OCI-LY7 (cell line): ENCODE results near the gene PLD4. TPM values are rescaled to one million over a fixed set of nuclear protein-coding genes. Genes with fewer than 3 reads are reported as not detected.
"Not testable (repeated sequence)": the region's sequence is repeated elsewhere in the genome, so short reads cannot be mapped to it uniquely, and the experiment has no call there.

Source experiments
- BruUV-seq: library from RNA; stranded (reverse); fragments of 400-500 nt; replicated peaks from 2 replicates; lab custom pipeline; 2021; lab: Mats Ljungman, UMichigan
- CTCF ChIA-PET: fragments of 300-600 bp; sonication (Branson Sonifier 250); formaldehyde crosslinking; loops from one replicate; lab custom pipeline; 2022; ENCODE audit warnings: antibody characterized with exemption; ENCODE audit not compliant: unreplicated experiment; lab: Charles Lee
- POLR2A ChIA-PET: fragments of 300-600 bp; sonication (Branson Sonifier 250); formaldehyde crosslinking; loops from one replicate; lab custom pipeline; 2022; ENCODE audit warnings: antibody characterized with exemption; lab: Charles Lee
- DNase-seq: peaks from one replicate; pipeline ENCODE4 v3.0.0-alpha.2; 2015; ENCODE audit warnings: low spot score
- H2AFZ ChIP-seq: fragments of 200-600 bp; sonication (generic), shearing (Covaris generic); 2 replicates; pipeline ENCODE4 v1.6.1; 2014; ENCODE audit warnings: mild to moderate bottlenecking, antibody characterized with exemption, low read length, moderate library complexity
- H3K27ac ChIP-seq: fragments of 200-600 bp; sonication (generic); 2 replicates; pipeline ENCODE4 v1.5.1; 2014; ENCODE audit warnings: mixed run types, low read depth, mild to moderate bottlenecking, moderate library complexity, low read length, inconsistent platforms; ENCODE audit not compliant: poor library complexity, severe bottlenecking
- H3K36me3 ChIP-seq: fragments of 200-600 bp; sonication (generic); 2 replicates; pipeline ENCODE4 v1.6.1; 2014; ENCODE audit warnings: mild to moderate bottlenecking, antibody characterized with exemption, low read length, moderate library complexity, mixed read lengths; ENCODE audit not compliant: insufficient read depth
- H3K4me1 ChIP-seq: fragments of 200-600 bp; sonication (generic); 2 replicates; pipeline ENCODE4 v1.5.1; 2014; ENCODE audit warnings: mild to moderate bottlenecking, low read length; ENCODE audit not compliant: insufficient read depth, poor library complexity, severe bottlenecking
- H3K4me2 ChIP-seq: fragments of 200-600 bp; sonication (generic); 2 replicates; pipeline ENCODE4 v1.6.1; 2014; ENCODE audit warnings: mild to moderate bottlenecking, low read length
- H3K4me3 ChIP-seq: fragments of 200-600 bp; sonication (generic); 2 replicates; pipeline ENCODE4 v1.5.1; 2014; ENCODE audit warnings: mild to moderate bottlenecking, low read depth, low read length; ENCODE audit not compliant: poor library complexity, severe bottlenecking
- H3K79me2 ChIP-seq: fragments of 200-600 bp; sonication (generic); 2 replicates; pipeline ENCODE4 v1.6.1; 2016; ENCODE audit warnings: low read depth, mild to moderate bottlenecking, low read length, moderate library complexity, mixed read lengths; ENCODE audit not compliant: insufficient read depth
- H3K9me2 ChIP-seq: fragments of 200-600 bp; sonication (generic); 2 replicates; pipeline ENCODE4 v1.6.1; 2016; ENCODE audit warnings: mild to moderate bottlenecking, low read length, mixed read lengths; ENCODE audit not compliant: insufficient read depth
- H3K9me3 ChIP-seq: fragments of 200-600 bp; sonication (generic); 2 replicates; pipeline ENCODE4 v1.6.1; 2014; ENCODE audit warnings: mild to moderate bottlenecking, mixed run types, low read length, mixed read lengths
- H4K20me1 ChIP-seq: fragments of 200-600 bp; sonication (generic); 2 replicates; pipeline ENCODE4 v1.6.1; 2014; ENCODE audit warnings: mild to moderate bottlenecking, antibody characterized with exemption, low read length, moderate library complexity, mixed read lengths; ENCODE audit not compliant: insufficient read depth
- CTCF ChIP-seq: fragments of 200-600 bp; sonication (generic); conservative IDR thresholded peaks from 2 replicates; pipeline ENCODE4 v1.5.1; 2014; ENCODE audit warnings: mild to moderate bottlenecking, antibody characterized with exemption, low read length, moderate library complexity, mixed read lengths
- EZH2phosphoT487 ChIP-seq: fragments of 200-600 bp; sonication (generic); IDR thresholded peaks from 2 replicates; pipeline ENCODE4 v1.6.1; 2018; ENCODE audit warnings: low read depth, borderline replicate concordance, mild to moderate bottlenecking, mixed run types, antibody characterized with exemption, low read length, moderate library complexity, mixed read lengths
- intact Hi-C: fragments of 100-400 bp; cut with micrococcal nuclease; formaldehyde crosslinking; loops from one replicate; pipeline ENCODE4 v1.10.0; 2022; ENCODE audit not compliant: unreplicated experiment
- total RNA-seq, 2 experiments: library from RNA; depleted of rRNA in 1 of 2; stranded (reverse); fragments of >200 nt in 1 of 2; shearing (Covaris generic) in 1 of 2; gene quantifications; 2 replicates each; pipeline ENCODE4 v1.2.3, GENCODE V29; 2014 to 2022

PLD4 gene
- total RNA-seq, 2 experiments from 2014 or later, result 0.66 to 5.1 TPM

- DNase-seq, result no peak
- Histone ChIP-seq H3K27ac (no peak overlapping the region), H3K4me3 (no peak overlapping the region), H3K36me3 (no peaks in the 10 kb centered on the region), H3K79me2 (no peaks in the 10 kb centered on the region), H2AFZ (no peak overlapping the region), H3K9me2 (no peaks in the 10 kb centered on the region), H3K4me2 (no peak overlapping the region), H3K4me1 (no peaks in the 10 kb centered on the region), H3K9me3 (no peaks in the 10 kb centered on the region), H4K20me1 (no peaks in the 10 kb centered on the region)
- POLR2A ChIA-PET, result interaction anchor here (1.0 kb wide), 1 partner anchor 21 kb away, joined by 3 read pairs; no protein-coding TSS in a partner anchor
- BruUV-seq, result no TSS peak
- CTCF ChIA-PET, result no interaction called here
- TF ChIP-seq EZH2phosphoT487 (no peak), CTCF (no peak)
- intact Hi-C loops, result no loop called here
Measured at GRCh38 chr14:104900639-104901512, 23.8 kb upstream of the PLD4 start.

GRCh38 chr14:104903990-104904389 lies 20.7 kb upstream of the PLD4 start:
- intact Hi-C loops, result no loop called here

GRCh38 chr14:104904650-104905578 lies 19.8 kb upstream of the PLD4 start:
- H2AFZ ChIP-seq, CTCF ChIA-PET, H3K27ac ChIP-seq, H3K9me3 ChIP-seq, intact Hi-C loops, H3K36me3 ChIP-seq, H3K79me2 ChIP-seq, H3K4me3 ChIP-seq, DNase-seq, H3K4me2 ChIP-seq, H3K9me2 ChIP-seq, BruUV-seq, H4K20me1 ChIP-seq, H3K4me1 ChIP-seq: not testable (repeated sequence)
- POLR2A ChIA-PET, result interaction anchor here (0.5 kb wide), 1 partner anchor 140 kb away, joined by 3 read pairs; no protein-coding TSS in a partner anchor

More at GRCh38 chr14:104903990-104904389, 20.7 kb upstream of the PLD4 start:
- no TSS peak for BruUV-seq
- Histone ChIP-seq H4K20me1 (no peaks in the 10 kb centered on the region), H3K79me2 (no peaks in the 10 kb centered on the region), H3K4me1 (no peaks in the 10 kb centered on the region), H3K4me3 (no peak overlapping the region), H3K27ac (no peak overlapping the region), H2AFZ (no peak overlapping the region), H3K36me3 (no peaks in the 10 kb centered on the region), H3K9me3 (no peaks in the 10 kb centered on the region), H3K4me2 (no peak overlapping the region), H3K9me2 (no peaks in the 10 kb centered on the region)
- no peak for DNase-seq
- ChIA-PET POLR2A (no interaction called here), CTCF (no interaction called here)
- TF ChIP-seq EZH2phosphoT487 (no peak), CTCF (no peak)

GRCh38 chr14:104905579-104905933 lies 19.1 kb upstream of the PLD4 start:
- BruUV-seq, intact Hi-C loops, CTCF ChIA-PET, DNase-seq, H3K4me2 ChIP-seq, POLR2A ChIA-PET, H3K27ac ChIP-seq, H3K79me2 ChIP-seq, H3K4me1 ChIP-seq, H3K9me2 ChIP-seq, H3K9me3 ChIP-seq, H3K4me3 ChIP-seq, H3K36me3 ChIP-seq, H2AFZ ChIP-seq, H4K20me1 ChIP-seq: not testable (repeated sequence)
